Embryonic facial prominence (tissue), 1 donor: ENCODE results near the gene ZNF329.

Source experiments
- DNase-seq: peaks from one replicate; pipeline ENCODE4 v3.0.0-alpha.2; 2016; ENCODE audit errors: extremely low spot score

The ZNF329 gene

GRCh38 chr19:58118979-58119733 lies 31.4 kb downstream of the ZNF329 start:
- no peak for DNase-seq

GRCh38 chr19:58117841-58118575 lies 32.6 kb downstream of the ZNF329 start:
- DNase-seq = no peak

- DNase-seq = no peak
Observed at GRCh38 chr19:58108546-58108817, 42.1 kb downstream of the ZNF329 start.

- DNase-seq = no peak
Observed at GRCh38 chr19:58107778-58108545, 42.6 kb downstream of the ZNF329 start.

- no peak for DNase-seq
Observed at GRCh38 chr19:58098682-58098998, 51.9 kb downstream of the ZNF329 start.

GRCh38 chr19:58097781-58098681 lies 52.6 kb downstream of the ZNF329 start, which contains the start of gene ZSCAN18:
Gene ZSCAN18, minus strand, starts transcription at chr19:58098231. Its CDS starts 7,964 bp downstream, at chr19:58090267.
- DNase-seq = peak; percentile 97

GRCh38 chr19:58097349-58097748 lies 53.2 kb downstream of the ZNF329 start:
- DNase-seq = no peak

GRCh38 chr19:58096884-58097283 lies 53.7 kb downstream of the ZNF329 start:
- DNase-seq = no peak

GRCh38 chr19:58095328-58095727 lies 55.3 kb downstream of the ZNF329 start:
- no peak for DNase-seq

GRCh38 chr19:58093071-58093470 lies 57.5 kb downstream of the ZNF329 start:
- DNase-seq = no peak

GRCh38 chr19:58091251-58091995 lies 59.2 kb downstream of the ZNF329 start:
- DNase-seq = no peak

- DNase-seq = no peak
Observed at GRCh38 chr19:58089846-58090245, 60.7 kb downstream of the ZNF329 start.

GRCh38 chr19:58088521-58089052 lies 62.0 kb downstream of the ZNF329 start:
- DNase-seq = no peak

GRCh38 chr19:58086825-58087710 lies 63.5 kb downstream of the ZNF329 start:
- no peak for DNase-seq

GRCh38 chr19:58085348-58085875 lies 65.2 kb downstream of the ZNF329 start:
- no peak for DNase-seq

- DNase-seq = no peak
Observed at GRCh38 chr19:58084596-58085347, 65.8 kb downstream of the ZNF329 start.

GRCh38 chr19:58083021-58083420 lies 67.6 kb downstream of the ZNF329 start:
- no peak for DNase-seq

GRCh38 chr19:58079792-58080191 lies 70.8 kb downstream of the ZNF329 start:
- no peak for DNase-seq
